ENCODE measurements around the gene HDLBP. TPM values are rescaled to one million over a fixed set of nuclear protein-coding genes. Genes with fewer than 3 reads are reported as not detected.

The HDLBP gene
- total RNA-seq, 1 experiment from 2014 or later = 544 TPM

- H3K36me3 ChIP-seq = peaks cover 7% of the 10 kb centered on the region; the same call in 1 of the 2 replicates
- peaks cover 30% of the 10 kb centered on the region for H3K4me1 ChIP-seq (replicated peaks)
- H3K9me3 ChIP-seq (replicated peaks) = 0 out of 2 replicates have a peak, but pooled peaks cover 4% of the 10 kb centered on the region
- H3K4me3 ChIP-seq = no peak overlapping the region
- DNase-seq (ENCODE audit: low read depth in 1 of 2, low spot score in 2 of 2) = peak; percentile 58 to 74
- peak overlapping the region; percentile 2; the same call in 1 of the 2 replicates for H3K27ac ChIP-seq
- no peaks in the 10 kb centered on the region; the same call in 1 of the 2 replicates for H3K27me3 ChIP-seq (replicated peaks)
These were observed 99.2 kb downstream of the HDLBP start for GRCh38 chr2:241216211-241216761.

- no peak overlapping the region for H3K4me3 ChIP-seq
- H3K36me3 ChIP-seq = peaks cover 4% of the 10 kb centered on the region; the same call in 1 of the 2 replicates
- H3K4me1 ChIP-seq (replicated peaks) = peaks cover 35% of the 10 kb centered on the region
- DNase-seq (ENCODE audit: low read depth in 1 of 2, low spot score in 2 of 2) = no peak
- no peaks in the 10 kb centered on the region; the same call in 1 of the 2 replicates for H3K27me3 ChIP-seq (replicated peaks)
- 0 out of 2 replicates have a peak, but pooled peaks cover 4% of the 10 kb centered on the region for H3K9me3 ChIP-seq (replicated peaks)
- no peak overlapping the region for H3K27ac ChIP-seq
These were observed 100.1 kb downstream of the HDLBP start for GRCh38 chr2:241215421-241215820.

GRCh38 chr2:241214766-241215165 lies 100.7 kb downstream of the HDLBP start:
- Histone ChIP-seq H3K4me1 (replicated peaks) (peaks cover 35% of the 10 kb centered on the region), H3K36me3 (no peaks in the 10 kb centered on the region), H3K27me3 (replicated peaks) (no peaks in the 10 kb centered on the region; the same call in 1 of the 2 replicates), H3K9me3 (replicated peaks) (0 out of 2 replicates have a peak, but pooled peaks cover 4% of the 10 kb centered on the region), H3K4me3 (no peak overlapping the region), H3K27ac (no peak overlapping the region)
- DNase-seq (ENCODE audit: low read depth in 1 of 2, low spot score in 2 of 2) = no peak

DNA sequence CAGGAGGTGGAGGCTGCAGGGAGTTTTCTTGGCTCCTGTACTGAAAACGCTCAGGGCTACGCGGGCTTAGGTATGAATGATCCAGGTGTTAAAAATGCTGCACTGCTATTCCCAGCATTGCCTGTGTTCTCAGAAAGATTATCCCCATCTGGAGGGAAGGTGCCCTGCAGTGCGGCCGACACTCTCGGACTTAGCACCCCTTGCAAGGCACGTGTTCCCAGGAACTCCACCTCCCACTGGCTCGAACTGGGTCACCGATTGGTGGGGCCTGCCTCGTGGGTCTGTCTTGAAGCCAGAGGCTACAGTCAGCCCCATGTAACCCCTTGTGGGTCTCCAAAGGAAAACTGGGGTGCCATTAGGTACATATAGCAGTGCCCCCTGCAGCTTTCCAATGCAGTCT lies 101.3 kb downstream of the HDLBP start:
- Histone ChIP-seq H3K4me1 (replicated peaks) (peaks cover 35% of the 10 kb centered on the region), H3K4me3 (no peak overlapping the region), H3K27ac (no peak overlapping the region), H3K36me3 (no peaks in the 10 kb centered on the region), H3K9me3 (replicated peaks) (0 out of 2 replicates have a peak, but pooled peaks cover 4% of the 10 kb centered on the region), H3K27me3 (replicated peaks) (no peaks in the 10 kb centered on the region; the same call in 1 of the 2 replicates)
- DNase-seq (ENCODE audit: low read depth in 1 of 2, low spot score in 2 of 2) = no peak

- H3K27me3 ChIP-seq (replicated peaks) = no peaks in the 10 kb centered on the region; the same call in 1 of the 2 replicates
- H3K4me3 ChIP-seq = no peak overlapping the region
- no peak for DNase-seq (ENCODE audit: low read depth in 1 of 2, low spot score in 2 of 2)
- H3K9me3 ChIP-seq (replicated peaks) = 0 out of 2 replicates have a peak, but pooled peaks cover 4% of the 10 kb centered on the region
- no peak overlapping the region for H3K27ac ChIP-seq
- peaks cover 31% of the 10 kb centered on the region for H3K4me1 ChIP-seq (replicated peaks)
- no peaks in the 10 kb centered on the region for H3K36me3 ChIP-seq
These were observed 101.9 kb downstream of the HDLBP start for GRCh38 chr2:241213567-241213966.

- no peaks in the 10 kb centered on the region for H3K36me3 ChIP-seq
- DNase-seq (ENCODE audit: low read depth in 1 of 2, low spot score in 2 of 2) = no peak
- H3K9me3 ChIP-seq (replicated peaks) = 0 out of 2 replicates have a peak, but pooled peaks cover 4% of the 10 kb centered on the region
These were observed 102.4 kb downstream of the HDLBP start for GRCh38 chr2:241213041-241213440.

DNA sequence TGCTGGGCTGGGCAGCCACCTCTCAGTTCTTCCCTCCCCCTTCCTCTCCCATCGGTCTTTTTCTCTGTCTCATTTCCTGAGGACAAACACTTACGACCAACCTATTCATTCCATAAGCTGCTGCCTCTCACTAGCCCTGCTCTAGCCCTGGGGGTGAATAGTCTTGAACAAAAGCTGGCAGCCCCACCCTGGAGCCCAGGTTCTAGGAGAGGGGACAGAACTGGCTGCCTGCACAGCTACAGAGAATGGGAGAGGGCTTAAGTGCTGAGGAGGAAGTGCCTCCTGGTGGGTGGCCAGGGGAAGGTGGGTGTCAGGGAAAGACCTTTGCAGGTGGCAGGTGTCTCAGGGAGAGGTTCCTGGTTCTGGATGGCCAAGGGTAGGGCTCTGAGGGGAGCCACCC lies 104.2 kb downstream of the HDLBP start:
- no peaks in the 10 kb centered on the region for H3K9me3 ChIP-seq (replicated peaks)
- DNase-seq (ENCODE audit: low read depth in 1 of 2, low spot score in 2 of 2) = no peak
- peaks cover 17% of the 10 kb centered on the region for H3K4me1 ChIP-seq (replicated peaks)
- no peak overlapping the region for H3K27ac ChIP-seq
- H3K27me3 ChIP-seq (replicated peaks) = no peaks in the 10 kb centered on the region; the same call in 1 of the 2 replicates
- no peaks in the 10 kb centered on the region for H3K36me3 ChIP-seq
- no peak overlapping the region for H3K4me3 ChIP-seq

More at GRCh38 chr2:241213041-241213440, 102.4 kb downstream of the HDLBP start:
- H3K4me1 ChIP-seq (replicated peaks) = peaks cover 31% of the 10 kb centered on the region
- H3K27ac ChIP-seq = no peak overlapping the region
- no peaks in the 10 kb centered on the region; the same call in 1 of the 2 replicates for H3K27me3 ChIP-seq (replicated peaks)
- H3K4me3 ChIP-seq = no peak overlapping the region

DNA sequence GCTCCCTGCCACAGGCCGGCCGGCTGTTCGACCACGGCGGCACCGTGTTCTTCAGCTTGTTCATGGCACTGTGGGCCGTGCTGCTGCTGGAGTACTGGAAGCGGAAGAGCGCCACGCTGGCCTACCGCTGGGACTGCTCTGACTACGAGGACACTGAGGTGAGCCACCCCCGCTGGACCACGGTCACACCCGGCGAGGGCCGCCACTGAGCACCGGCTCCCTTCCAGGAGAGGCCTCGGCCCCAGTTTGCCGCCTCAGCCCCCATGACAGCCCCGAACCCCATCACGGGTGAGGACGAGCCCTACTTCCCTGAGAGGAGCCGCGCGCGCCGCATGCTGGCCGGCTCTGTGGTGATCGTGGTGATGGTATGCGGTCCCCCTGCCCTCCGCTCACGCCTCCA lies 106.2 kb downstream of the HDLBP start:
- no peaks in the 10 kb centered on the region for H3K36me3 ChIP-seq
- no peak overlapping the region for H3K4me3 ChIP-seq
- H3K27ac ChIP-seq = no peak overlapping the region
- H3K27me3 ChIP-seq (replicated peaks) = no peaks in the 10 kb centered on the region; the same call in 1 of the 2 replicates
- peaks cover 8% of the 10 kb centered on the region for H3K4me1 ChIP-seq (replicated peaks)
- no peak for DNase-seq (ENCODE audit: low read depth in 1 of 2, low spot score in 2 of 2)
- H3K9me3 ChIP-seq (replicated peaks) = no peaks in the 10 kb centered on the region

DNA sequence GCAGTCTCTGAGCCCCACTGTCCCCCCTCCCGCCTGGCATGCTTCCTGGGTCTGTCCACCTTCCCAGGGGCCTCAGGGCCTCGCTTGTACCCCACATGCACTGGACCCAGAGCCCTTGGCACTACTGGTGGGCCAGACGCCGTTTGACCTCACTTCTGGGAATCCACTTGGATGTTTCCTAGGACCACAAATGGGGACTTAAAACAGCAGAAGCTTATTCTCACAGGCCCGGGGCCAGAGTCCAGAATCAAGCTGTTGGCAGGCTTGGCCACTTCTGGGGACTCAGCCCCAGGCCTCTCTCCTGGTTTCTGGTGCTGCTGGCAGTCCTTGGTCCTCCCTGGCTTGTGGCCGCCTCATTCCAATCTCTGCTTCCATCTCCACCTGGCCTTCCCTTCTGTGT lies 107.4 kb downstream of the HDLBP start:
- no peaks in the 10 kb centered on the region for H3K36me3 ChIP-seq
- DNase-seq (ENCODE audit: low read depth in 1 of 2, low spot score in 2 of 2) = no peak
- H3K4me3 ChIP-seq = no peak overlapping the region
- H3K4me1 ChIP-seq (replicated peaks) = peaks cover 8% of the 10 kb centered on the region
- H3K27me3 ChIP-seq (replicated peaks) = no peaks in the 10 kb centered on the region; the same call in 1 of the 2 replicates
- H3K9me3 ChIP-seq (replicated peaks) = no peaks in the 10 kb centered on the region
- no peak overlapping the region for H3K27ac ChIP-seq

DNA sequence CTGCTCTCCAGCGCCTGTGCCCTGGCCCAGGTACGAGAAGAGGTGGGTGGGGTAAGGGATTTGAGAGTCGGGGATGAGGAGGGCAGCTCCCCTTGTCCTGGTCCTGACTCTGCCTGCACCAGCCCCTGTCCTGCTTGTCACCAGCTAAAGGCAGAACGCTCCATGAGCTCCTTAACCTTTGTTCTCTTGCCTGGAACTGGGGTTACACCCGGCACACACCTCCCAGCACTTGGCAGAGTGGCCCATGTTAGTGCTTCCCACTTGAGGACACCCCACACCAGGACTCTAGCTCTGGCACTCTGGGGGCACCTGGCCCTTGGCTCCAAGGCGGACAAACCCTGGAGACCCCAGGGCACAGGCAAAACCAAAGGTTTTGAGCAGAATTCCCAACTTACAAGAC lies 107.8 kb downstream of the HDLBP start:
- DNase-seq (ENCODE audit: low read depth in 1 of 2, low spot score in 2 of 2) = no peak
- Histone ChIP-seq H3K4me1 (replicated peaks) (peaks cover 8% of the 10 kb centered on the region), H3K4me3 (no peak overlapping the region), H3K27ac (no peak overlapping the region), H3K27me3 (replicated peaks) (no peaks in the 10 kb centered on the region; the same call in 1 of the 2 replicates), H3K9me3 (replicated peaks) (no peaks in the 10 kb centered on the region), H3K36me3 (no peaks in the 10 kb centered on the region)

DNA sequence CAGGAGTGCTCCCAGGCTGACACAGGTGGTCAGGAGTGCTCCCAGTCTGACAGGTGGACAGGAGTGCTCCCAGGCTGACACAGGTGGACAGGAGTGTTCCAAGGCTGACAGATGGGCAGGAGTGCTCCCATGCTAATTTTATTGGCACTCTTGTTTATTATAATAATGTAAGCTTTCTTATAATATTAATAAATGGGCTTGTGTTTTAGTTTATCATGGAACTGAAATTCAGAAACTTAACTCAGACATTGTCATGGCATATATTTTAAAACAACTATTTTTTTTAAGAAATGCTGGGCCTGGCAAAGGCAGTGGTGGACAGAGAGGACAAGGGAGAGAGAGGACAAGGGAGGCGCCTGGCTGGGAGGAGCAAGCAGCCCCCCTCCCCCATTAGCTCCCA lies 108.3 kb downstream of the HDLBP start:
- no peaks in the 10 kb centered on the region for H3K36me3 ChIP-seq
- H3K9me3 ChIP-seq (replicated peaks) = no peaks in the 10 kb centered on the region
- H3K4me1 ChIP-seq (replicated peaks) = peaks cover 8% of the 10 kb centered on the region
- no peak for DNase-seq (ENCODE audit: low read depth in 1 of 2, low spot score in 2 of 2)
- no peak overlapping the region for H3K27ac ChIP-seq
- H3K4me3 ChIP-seq = no peak overlapping the region
- no peaks in the 10 kb centered on the region; the same call in 1 of the 2 replicates for H3K27me3 ChIP-seq (replicated peaks)

- DNase-seq (ENCODE audit: low read depth in 1 of 2, low spot score in 2 of 2) = no peak
- Histone ChIP-seq H3K27ac (no peak overlapping the region), H3K9me3 (replicated peaks) (no peaks in the 10 kb centered on the region), H3K36me3 (no peaks in the 10 kb centered on the region), H3K27me3 (replicated peaks) (no peaks in the 10 kb centered on the region), H3K4me1 (replicated peaks) (no peaks in the 10 kb centered on the region), H3K4me3 (no peak overlapping the region)
These were observed 110.4 kb downstream of the HDLBP start for GRCh38 chr2:241205086-241205485.

- H3K27ac ChIP-seq = no peak overlapping the region
- no peaks in the 10 kb centered on the region for H3K36me3 ChIP-seq
- no peaks in the 10 kb centered on the region for H3K27me3 ChIP-seq (replicated peaks)
- no peaks in the 10 kb centered on the region for H3K9me3 ChIP-seq (replicated peaks)
- H3K4me3 ChIP-seq = no peak overlapping the region
- no peak for DNase-seq (ENCODE audit: low read depth in 1 of 2, low spot score in 2 of 2)
- no peaks in the 10 kb centered on the region for H3K4me1 ChIP-seq (replicated peaks)
These were observed 111.0 kb downstream of the HDLBP start for GRCh38 chr2:241204490-241204889.

- H3K36me3 ChIP-seq = no peaks in the 10 kb centered on the region
- no peak overlapping the region for H3K27ac ChIP-seq
- no peaks in the 10 kb centered on the region for H3K4me1 ChIP-seq (replicated peaks)
- no peaks in the 10 kb centered on the region for H3K27me3 ChIP-seq (replicated peaks)
- DNase-seq (ENCODE audit: low read depth in 1 of 2, low spot score in 2 of 2) = no peak
- no peak overlapping the region for H3K4me3 ChIP-seq
- H3K9me3 ChIP-seq (replicated peaks) = no peaks in the 10 kb centered on the region
These were observed 111.5 kb downstream of the HDLBP start for GRCh38 chr2:241204010-241204384.
